HepG2 (cell line): ENCODE measurements around the gene IQCK. TPM values are rescaled to one million over a fixed set of nuclear protein-coding genes. Genes with fewer than 3 reads are reported as not detected.

Experiments
- ATAC-seq: fragments of 200-7000 bp; cut with Tn5 transposase; 3 replicates; pipeline ENCODE4 v1.9.1; 2020; ENCODE audit warnings: mild to moderate bottlenecking, moderate library complexity
- BruUV-seq: library from RNA; stranded (reverse); fragments of 400-500 nt; replicated peaks from 2 replicates; lab custom pipeline; 2021; lab: Mats Ljungman, UMichigan
- CTCF ChIA-PET: fragments of 300-600 bp; formaldehyde crosslinking; extraction: SDS; loops from one replicate; lab custom pipeline; 2021; ENCODE audit warnings: low total read pairs, inconsistent platforms, low intra/inter-chr PET ratio; lab: Yijun Ruan, JAX
- POLR2A ChIA-PET: fragments of 350-600 bp; sonication (Branson Sonifier 250); formaldehyde crosslinking; loops from one replicate; lab custom pipeline; 2020; ENCODE audit warnings: antibody characterized with exemption, inconsistent platforms; lab: Yijun Ruan, JAX
- DNase-seq: peaks from one replicate; pipeline ENCODE4 v3.0.0-alpha.2; 2015; ENCODE audit warnings: low spot score
- FAIRE-seq: peaks from 3 replicates; lab custom pipeline; 2011; peaks lifted over from hg19 to GRCh38; lab: Jason Lieb, UNC
- H2AFZ ChIP-seq: one replicate; pipeline ENCODE4 v1.6.1; 2011; ENCODE audit warnings: low read length, inconsistent platforms
- H3K27ac ChIP-seq: fragments of 300-600 bp; 3 replicates; pipeline ENCODE4 v1.8.0; 2011; ENCODE audit warnings: mixed run types, mild to moderate bottlenecking, mixed read lengths, low read length, inconsistent platforms; ENCODE audit not compliant: insufficient read depth; ENCODE audit errors: extremely low read length
- H3K27me3 ChIP-seq, 2 experiments: fragments of 200-600 bp in 1 of 2; 2 replicates in 1 of 2; 3 replicates in 1 of 2; pipeline versions ENCODE4 v1.6.0 to v1.8.0; 2011; ENCODE audit warnings: low read length in 2 of 2, mild to moderate bottlenecking in 2 of 2, moderate library complexity in 2 of 2, inconsistent platforms in 1 of 2; ENCODE audit not compliant: insufficient read depth in 2 of 2, control insufficient read depth in 1 of 2
- H3K36me3 ChIP-seq, 2 experiments: fragments of 200-600 bp in 1 of 2; replicated peaks in 1 of 2; 2 replicates in 1 of 2; 3 replicates in 1 of 2; pipeline versions ENCODE4 v1.5.1 to v1.8.0; 2011; ENCODE audit warnings: low read length in 2 of 2, inconsistent platforms in 1 of 2; ENCODE audit not compliant: insufficient read depth in 2 of 2, control insufficient read depth in 1 of 2
- H3K4me1 ChIP-seq: 2 replicates; pipeline ENCODE4 v1.5.1; 2012; ENCODE audit warnings: low read length, inconsistent platforms; ENCODE audit not compliant: insufficient read depth
- H3K4me2 ChIP-seq: 2 replicates; pipeline ENCODE4 v1.6.0; 2011; ENCODE audit warnings: low read depth, low read length, inconsistent platforms
- H3K4me3 ChIP-seq, 3 experiments: fragments of 200-600 bp in 1 of 3; sonication (generic), shearing (Covaris generic) in 1 of 3; replicated peaks in 1 of 3; 2 replicates each; pipeline ENCODE4 v1.5.1; 2011 to 2016; ENCODE audit warnings: low read length in 3 of 3, inconsistent platforms in 2 of 3, low read depth in 2 of 3, mild to moderate bottlenecking in 2 of 3, control low read depth in 1 of 3, mixed read lengths in 1 of 3; ENCODE audit not compliant: insufficient read depth in 1 of 3
- H3K79me2 ChIP-seq: one replicate; pipeline ENCODE4 v1.6.1; 2011; ENCODE audit warnings: low read length, inconsistent platforms; ENCODE audit not compliant: insufficient read depth
- H3K9ac ChIP-seq: 2 replicates; pipeline ENCODE4 v1.6.0; 2011; ENCODE audit warnings: mild to moderate bottlenecking, low read depth, low read length, inconsistent platforms; ENCODE audit not compliant: insufficient read depth
- H3K9me3 ChIP-seq: 2 replicates; pipeline ENCODE4 v1.5.1; 2012; ENCODE audit warnings: mild to moderate bottlenecking, low read length
- H4K20me1 ChIP-seq: 2 replicates; pipeline ENCODE4 v1.6.0; 2011; ENCODE audit warnings: inconsistent platforms, mild to moderate bottlenecking, low read length, moderate library complexity; ENCODE audit not compliant: insufficient read depth
- BORCS8-MEF2B ChIP-seq: sonication (generic); formaldehyde crosslinking; IDR thresholded peaks from 2 replicates; pipeline ENCODE4 v1.8.0; 2022; ENCODE audit warnings: mild to moderate bottlenecking, missing genetic modification reagents
- FOSL2 ChIP-seq: sonication (generic); formaldehyde crosslinking; IDR thresholded peaks from 2 replicates; pipeline ENCODE4 v1.4.0; 2020; ENCODE audit warnings: missing genetic modification reagents
- KDM2A ChIP-seq: sonication (generic); formaldehyde crosslinking; IDR thresholded peaks from 2 replicates; pipeline ENCODE4 v1.4.0; 2020; ENCODE audit warnings: low read depth, missing genetic modification reagents, borderline replicate concordance
- MAFK ChIP-seq, 2 experiments: IDR thresholded peaks in 1 of 2; conservative IDR thresholded peaks in 1 of 2; 2 replicates each; pipeline ENCODE4 v1.6.1; 2011; ENCODE audit warnings: improper control_type of control experiment in 2 of 2, low read length in 2 of 2
- MYNN ChIP-seq: sonication (generic); formaldehyde crosslinking; IDR thresholded peaks from 2 replicates; pipeline ENCODE4 v1.4.0; 2020; ENCODE audit warnings: mild to moderate bottlenecking, low read depth, missing genetic modification reagents
- NCOR1 ChIP-seq: fragments of 200-600 bp; sonication (generic); IDR thresholded peaks from 2 replicates; pipeline ENCODE4 v1.7.0; 2017; ENCODE audit warnings: antibody characterized with exemption, low read length, borderline replicate concordance
- RBAK ChIP-seq: sonication (generic); formaldehyde crosslinking; IDR thresholded peaks from 2 replicates; pipeline ENCODE4 v1.5.1; 2020; ENCODE audit warnings: mild to moderate bottlenecking, missing genetic modification reagents
- YY1 ChIP-seq: IDR thresholded peaks from 2 replicates; pipeline ENCODE4 v1.6.1; 2011; ENCODE audit warnings: low read length, low read depth, moderate library complexity, mild to moderate bottlenecking; ENCODE audit not compliant: insufficient read depth, insufficient replicate concordance
- ZBTB7A ChIP-seq: sonication (generic); formaldehyde crosslinking; IDR thresholded peaks from 2 replicates; pipeline ENCODE4 v1.8.0; 2022; ENCODE audit warnings: mild to moderate bottlenecking, missing genetic modification reagents
- ZNF292 ChIP-seq: sonication (generic); formaldehyde crosslinking; IDR thresholded peaks from 2 replicates; pipeline ENCODE4 v1.8.1; 2022; ENCODE audit warnings: mild to moderate bottlenecking, low read depth, missing genetic modification reagents, borderline replicate concordance
- ZNF577 ChIP-seq: sonication (generic); formaldehyde crosslinking; IDR thresholded peaks from 2 replicates; pipeline ENCODE4 v1.4.0; 2020; ENCODE audit warnings: mild to moderate bottlenecking, low read depth, missing genetic modification reagents, borderline replicate concordance
- ZNF619 ChIP-seq: sonication (generic); formaldehyde crosslinking; IDR thresholded peaks from 2 replicates; pipeline ENCODE4 v1.4.0; 2020; ENCODE audit warnings: mild to moderate bottlenecking, missing genetic modification reagents
- ZNF749 ChIP-seq: sonication (generic); formaldehyde crosslinking; IDR thresholded peaks from 2 replicates; pipeline ENCODE4 v1.8.0; 2022; ENCODE audit warnings: mild to moderate bottlenecking, missing genetic modification reagents, moderate library complexity, borderline replicate concordance
- ZSCAN30 ChIP-seq: sonication (generic); formaldehyde crosslinking; IDR thresholded peaks from 2 replicates; pipeline ENCODE4 v1.5.0; 2020; ENCODE audit warnings: mild to moderate bottlenecking, missing genetic modification reagents
- WGBS: methylation state at CpG from one replicate; pipeline ENCODE4 v1.1.6; 2017; ENCODE audit warnings: low lambda C conversion rate; 5-methylcytosine and 5-hydroxymethylcytosine counted together
- in situ Hi-C: cut with HindIII; loops from 2 replicates; pipeline ENCODE4 v1.10.0; 2017; ENCODE audit warnings: low pct_unique_long_range_greater_than_20kb; ENCODE audit not compliant: extremely low pct_ligation_motif_present
- intact Hi-C: fragments of 100-400 bp; cut with micrococcal nuclease; formaldehyde crosslinking; loops from one replicate; pipeline ENCODE4 v1.10.0; 2022; ENCODE audit not compliant: unreplicated experiment
- polyA plus RNA-seq, 8 experiments: library from polyadenylated mRNA; depleted of rRNA in 3 of 8; stranded (reverse) in 7 of 8; unstranded in 1 of 8; fragments of >200 nt; fragmentation: Illumina TruSeq in 4 of 8; extraction: Trizol in 4 of 8; gene quantifications; 2 replicates each; pipeline versions ENCODE4 v1.2.1 to v1.2.3, GENCODE V29; 2011 to 2016; ENCODE audit warnings: low read depth in 4 of 8, missing spikeins in 1 of 8, mixed read lengths in 1 of 8; ENCODE audit not compliant: insufficient read depth in 1 of 8
- total RNA-seq, 5 experiments: library from RNA; depleted of rRNA; stranded (reverse); fragments of >200 nt; fragmentation: Illumina TruSeq; extraction: Trizol; gene quantifications; 2 replicates each; pipeline ENCODE4 v1.2.3, GENCODE V29; 2016; ENCODE audit warnings: low read depth in 1 of 5

Gene IQCK
- total and polyA plus RNA-seq, 2 of the 13 experiments (the other 11 are each of a cell fraction or from before 2014, with no cell fraction given), result 5.1 to 7.3 TPM

DNA sequence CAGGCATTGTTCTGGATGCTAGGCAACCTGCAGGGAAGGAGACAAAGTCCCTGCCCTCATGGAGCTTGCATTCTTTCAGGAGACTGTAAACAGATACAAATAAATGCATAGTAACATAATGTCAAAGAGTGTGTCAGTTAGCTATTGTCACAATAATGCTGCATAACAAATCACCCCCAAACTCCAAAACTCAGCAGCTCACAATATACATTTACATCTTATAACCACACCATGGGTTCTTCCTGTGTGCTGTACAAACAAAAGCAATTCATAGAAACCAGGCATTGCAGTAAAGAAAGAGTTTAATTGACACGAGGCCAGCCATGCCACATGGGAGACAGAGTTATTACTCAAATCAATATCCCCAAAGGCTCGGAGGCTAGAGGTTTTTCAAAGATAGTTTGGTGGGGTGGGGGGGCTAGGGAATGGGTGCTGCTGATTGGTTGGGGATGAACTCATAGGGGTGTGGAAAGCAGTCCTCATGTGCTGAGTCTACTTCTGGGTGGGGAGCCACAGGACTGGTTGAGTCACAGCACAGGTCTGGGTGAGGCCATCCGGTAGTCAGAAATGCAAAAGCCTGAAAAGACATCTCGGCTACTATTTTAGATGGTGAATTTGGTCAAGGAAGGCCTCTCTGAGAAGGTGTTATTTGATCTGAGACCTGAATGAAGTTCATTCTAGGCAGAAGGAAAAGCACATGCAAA is 87.5 kb downstream of the IQCK start:
- ChIA-PET CTCF (no interaction called here), POLR2A (no interaction called here)
- H3K4me2 ChIP-seq, result no peak overlapping the region
- TF ChIP-seq MYNN (no peak), RBAK (CRISPR knock-in tag) (peak; percentile 78; the same call in 1 of the 2 replicates), ZNF749 (CRISPR knock-in tag) (no peak)
- no peaks in the 10 kb centered on the region for H4K20me1 ChIP-seq
- H3K9ac ChIP-seq, result no peak overlapping the region
- intact Hi-C loops, result no loop called here
- DNase-seq (no peak), ATAC-seq (no peak), FAIRE-seq (no peak)
- WGBS, result 60% methylated on average over 4 of the region's 4 CpGs
- H3K36me3 ChIP-seq, result no peaks in the 10 kb centered on the region
- H3K4me3 ChIP-seq, result no peak overlapping the region
- peaks cover 12% of the 10 kb centered on the region for H3K4me1 ChIP-seq
- BruUV-seq, result no TSS peak
- H2AFZ ChIP-seq, result no peak overlapping the region
- H3K27me3 ChIP-seq, result no peaks in the 10 kb centered on the region
- in situ Hi-C loops, result no loop called here
- peaks cover 15% of the 10 kb centered on the region for H3K9me3 ChIP-seq
- no peak overlapping the region for H3K27ac ChIP-seq
- no peaks in the 10 kb centered on the region for H3K79me2 ChIP-seq

DNA sequence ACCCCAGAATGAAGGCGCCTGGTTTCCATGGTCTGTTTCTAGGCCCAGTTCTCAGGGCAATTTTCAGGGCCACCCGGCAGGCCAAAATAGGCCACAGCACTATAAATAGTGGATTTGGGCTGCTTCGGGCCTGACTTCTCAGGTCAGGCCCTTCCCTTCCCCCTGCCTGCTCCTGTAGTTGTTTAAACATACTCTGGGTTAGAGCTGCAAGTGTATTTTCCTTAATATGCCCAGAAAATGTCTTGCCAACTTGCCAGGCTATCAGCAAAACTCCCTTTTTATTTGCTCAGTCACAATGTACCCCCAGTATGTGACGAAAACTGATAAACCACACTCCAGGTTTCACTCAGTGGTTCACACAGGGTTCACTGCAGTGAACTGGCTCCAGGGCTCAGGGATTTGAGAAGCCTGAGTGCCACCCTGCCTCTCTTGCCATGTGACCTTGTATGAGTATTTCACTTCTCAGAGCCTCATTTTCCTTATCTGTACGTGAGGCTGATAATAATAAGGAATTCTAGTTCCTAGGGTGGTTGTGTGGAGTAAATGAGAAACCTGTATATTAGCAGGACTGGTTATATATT is 90.1 kb downstream of the IQCK start:
- intact Hi-C loops (no loop called here), in situ Hi-C loops (no loop called here)
- Histone ChIP-seq H3K9ac (no peak overlapping the region), H3K79me2 (no peaks in the 10 kb centered on the region), H3K4me1 (peaks cover 25% of the 10 kb centered on the region), H4K20me1 (no peaks in the 10 kb centered on the region), H3K4me3 (no peak overlapping the region), H2AFZ (no peak overlapping the region), H3K4me2 (no peak overlapping the region), H3K9me3 (peaks cover 20% of the 10 kb centered on the region), H3K27ac (no peak overlapping the region), H3K36me3 (no peaks in the 10 kb centered on the region), H3K27me3 (no peaks in the 10 kb centered on the region)
- peak; percentile 48; the same call in 2 of the 3 replicates for ATAC-seq
- FAIRE-seq, result peak; percentile 50
- WGBS, result 51% methylated on average over 5 of the region's 5 CpGs
- DNase-seq, result no peak
- ChIA-PET CTCF (no interaction called here), POLR2A (no interaction called here)
- TF ChIP-seq RBAK (CRISPR knock-in tag), result no peak
- no peak for TF ChIP-seq NCOR1
- no peak for TF ChIP-seq KDM2A (CRISPR knock-in tag)
- TF ChIP-seq ZNF577 (CRISPR knock-in tag), result no peak
- TF ChIP-seq ZBTB7A (CRISPR knock-in tag), result no peak
- TF ChIP-seq YY1, result no peak
- TF ChIP-seq ZNF292 (CRISPR knock-in tag), result no peak
- TF ChIP-seq ZNF619, result no peak
- no peak for TF ChIP-seq FOSL2
- TF ChIP-seq BORCS8-MEF2B (CRISPR knock-in tag), result no peak
- no peak for TF ChIP-seq MAFK (conservative IDR thresholded peaks at IDR 0.05 in 1 of 2, IDR thresholded peaks at IDR 0.05 in 1 of 2; ENCODE audit: low read length in 2 of 2)
- no peak for TF ChIP-seq ZSCAN30 (CRISPR knock-in tag)
- BruUV-seq, result no TSS peak
